ENCODE measurements around the gene RANBP1. TPM values are rescaled to one million over a fixed set of nuclear protein-coding genes. Genes with fewer than 3 reads are reported as not detected.

The RANBP1 gene
- polyA plus RNA-seq, 1 donor (not counting 4 experiments of a cell fraction or from before 2014, with no cell fraction given): 193 TPM

- H3K9me1 ChIP-seq (ENCODE audit: control insufficient read depth, extremely low read depth, insufficient read depth, low read length): no peaks in the 10 kb centered on the region
- peaks cover 69% of the 10 kb centered on the region for H3K79me2 ChIP-seq (ENCODE audit: control insufficient read depth, insufficient read depth, low read length)
- H3K4me2 ChIP-seq (ENCODE audit: control insufficient read depth, extremely low read depth, insufficient read depth, low read depth, low read length): peak overlapping the region; percentile 5
- dilution Hi-C loops (cut with MboI; ENCODE audit: extremely low pct_ligation_motif_present, low sequenced_read_pairs): no loop called here
- no peaks in the 10 kb centered on the region for H3K9me3 ChIP-seq (ENCODE audit: control insufficient read depth, low read depth, low read length)
- no peak for TF ChIP-seq EZH2 (IDR thresholded peaks at IDR 0.05; ENCODE audit: low read length)
- TF ChIP-seq CTCF (optimal IDR thresholded peaks at IDR 0.05 in 1 of 3, IDR thresholded peaks at IDR 0.05 in 1 of 3, conservative IDR thresholded peaks at IDR 0.05 in 1 of 3; ENCODE audit: extremely low read depth in 1 of 3, insufficient read depth in 2 of 3, low read length in 3 of 3): no peak
- FAIRE-seq: no peak
- peaks cover 15% of the 10 kb centered on the region for H3K4me1 ChIP-seq (ENCODE audit: control insufficient read depth, extremely low read depth, insufficient read depth, low read length)
- H3K9ac ChIP-seq (ENCODE audit: control insufficient read depth, extremely low read depth, insufficient read depth, low read length): no peak overlapping the region
- H3K27ac ChIP-seq (ENCODE audit: control insufficient read depth, insufficient read depth, low read length): no peak overlapping the region
- DNase-seq (ENCODE audit: low read depth, low spot score): no peak
- H4K20me1 ChIP-seq (ENCODE audit: control insufficient read depth, extremely low read depth, insufficient read depth, low read length): peaks cover 31% of the 10 kb centered on the region
- H3K4me3 ChIP-seq (ENCODE audit: control insufficient read depth in 2 of 3, extremely low read depth in 1 of 3, insufficient read depth in 2 of 3, low read depth in 1 of 3, low read length in 3 of 3): no peak overlapping the region
- peaks cover 9 to 13% of the 10 kb centered on the region in 2 experiments for H3K36me3 ChIP-seq (ENCODE audit: control insufficient read depth in 2 of 2, extremely low read depth in 1 of 2, insufficient read depth in 2 of 2, low read length in 2 of 2)
- no peak overlapping the region for H2AFZ ChIP-seq (ENCODE audit: control insufficient read depth, low read length)
- H3K27me3 ChIP-seq (ENCODE audit: control insufficient read depth, extremely low read depth, insufficient read depth, low read length): no peaks in the 10 kb centered on the region
Measured at GRCh38 chr22:20135265-20135664, 19.4 kb downstream of the RANBP1 start.

- Histone ChIP-seq H3K79me2 (ENCODE audit: control insufficient read depth, insufficient read depth, low read length) (peaks cover 69% of the 10 kb centered on the region), H3K4me2 (ENCODE audit: control insufficient read depth, extremely low read depth, insufficient read depth, low read depth, low read length) (no peak overlapping the region), H3K9me3 (ENCODE audit: control insufficient read depth, low read depth, low read length) (no peaks in the 10 kb centered on the region), H4K20me1 (ENCODE audit: control insufficient read depth, extremely low read depth, insufficient read depth, low read length) (peaks cover 31% of the 10 kb centered on the region), H3K9ac (ENCODE audit: control insufficient read depth, extremely low read depth, insufficient read depth, low read length) (no peak overlapping the region), H3K4me3 (ENCODE audit: control insufficient read depth in 2 of 3, extremely low read depth in 1 of 3, insufficient read depth in 2 of 3, low read depth in 1 of 3, low read length in 3 of 3) (no peak overlapping the region), H2AFZ (ENCODE audit: control insufficient read depth, low read length) (no peak overlapping the region), H3K36me3 (ENCODE audit: control insufficient read depth in 2 of 2, extremely low read depth in 1 of 2, insufficient read depth in 2 of 2, low read length in 2 of 2) (peaks cover 9 to 16% of the 10 kb centered on the region in 2 experiments), H3K27me3 (ENCODE audit: control insufficient read depth, extremely low read depth, insufficient read depth, low read length) (no peaks in the 10 kb centered on the region), H3K27ac (ENCODE audit: control insufficient read depth, insufficient read depth, low read length) (no peak overlapping the region), H3K9me1 (ENCODE audit: control insufficient read depth, extremely low read depth, insufficient read depth, low read length) (no peaks in the 10 kb centered on the region), H3K4me1 (ENCODE audit: control insufficient read depth, extremely low read depth, insufficient read depth, low read length) (peaks cover 15% of the 10 kb centered on the region)
- DNase-seq (ENCODE audit: low read depth, low spot score) (no peak), FAIRE-seq (no peak)
- TF ChIP-seq CTCF (optimal IDR thresholded peaks at IDR 0.05 in 1 of 3, IDR thresholded peaks at IDR 0.05 in 1 of 3, conservative IDR thresholded peaks at IDR 0.05 in 1 of 3; ENCODE audit: extremely low read depth in 1 of 3, insufficient read depth in 2 of 3, low read length in 3 of 3) (no peak), EZH2 (IDR thresholded peaks at IDR 0.05; ENCODE audit: low read length) (no peak)
- dilution Hi-C loops (cut with MboI; ENCODE audit: extremely low pct_ligation_motif_present, low sequenced_read_pairs): no loop called here
Measured at GRCh38 chr22:20135806-20136602, 20.1 kb downstream of the RANBP1 start.

All from keratinocyte (primary cell).